WTC11 (cell line): ENCODE measurements around the gene DMTF1. TPM values are rescaled to one million over a fixed set of nuclear protein-coding genes. Genes with fewer than 3 reads are reported as not detected.

ENCODE experiments used
- ATAC-seq: fragments of 200-7000 bp; cut with Tn5 transposase; 2 replicates; pipeline ENCODE4 v1.10.0; 2021; ENCODE audit warnings: mild to moderate bottlenecking, moderate library complexity
- CTCF ChIA-PET: fragments of 300-600 bp; sonication (Branson Sonifier 250); formaldehyde crosslinking; loops from one replicate; lab custom pipeline; 2021; ENCODE audit warnings: antibody characterized with exemption; lab: Charles Lee
- POLR2A ChIA-PET: fragments of 350-600 bp; sonication (Branson Sonifier 250); formaldehyde crosslinking; loops from one replicate; lab custom pipeline; 2021; ENCODE audit warnings: antibody characterized with exemption; lab: Charles Lee
- DNase-seq: peaks from one replicate; pipeline ENCODE4 v3.0.0; 2021; ENCODE audit warnings: low spot score
- H3K27ac Mint-ChIP-seq: 2 replicates; pipeline ENCODE4 v1.8.0; 2021; ENCODE audit warnings: mixed read lengths
- H3K27me3 Mint-ChIP-seq: 2 replicates; pipeline ENCODE4 v1.8.0; 2021; ENCODE audit warnings: low read depth, mild to moderate bottlenecking, moderate library complexity, mixed read lengths
- H3K36me3 Mint-ChIP-seq: 2 replicates; pipeline ENCODE4 v1.8.0; 2021; ENCODE audit warnings: mixed read lengths
- H3K4me1 Mint-ChIP-seq: 2 replicates; pipeline ENCODE4 v1.8.0; 2022; ENCODE audit warnings: mixed read lengths
- H3K4me3 Mint-ChIP-seq: 2 replicates; pipeline ENCODE4 v1.8.0; 2021; ENCODE audit warnings: mild to moderate bottlenecking, moderate library complexity, mixed read lengths
- H3K9me3 Mint-ChIP-seq: 2 replicates; pipeline ENCODE4 v1.8.0; 2021; ENCODE audit warnings: mixed read lengths
- ATF1 ChIP-seq: sonication (generic); formaldehyde crosslinking; IDR thresholded peaks from 2 replicates; pipeline ENCODE4 v1.8.1; 2023; ENCODE audit warnings: mild to moderate bottlenecking, moderate library complexity, missing genetic modification reagents
- E2F1 ChIP-seq: sonication (generic); formaldehyde crosslinking; IDR thresholded peaks from 2 replicates; pipeline ENCODE4 v1.8.0; 2022; ENCODE audit warnings: mild to moderate bottlenecking, missing genetic modification reagents
- FOXP4 ChIP-seq: sonication (generic); formaldehyde crosslinking; IDR thresholded peaks from 2 replicates; pipeline ENCODE4 v1.8.0; 2022; ENCODE audit warnings: mild to moderate bottlenecking, missing genetic modification reagents
- GRHL2 ChIP-seq: fragments of 250-450 bp; sonication (Bioruptor Pico); IDR thresholded peaks from 2 replicates; pipeline ENCODE4 v1.8.0; 2022; ENCODE audit warnings: mild to moderate bottlenecking, moderate library complexity; ENCODE audit not compliant: insufficient replicate concordance, severe bottlenecking
- IRF1 ChIP-seq: sonication (generic); formaldehyde crosslinking; IDR thresholded peaks from 2 replicates; pipeline ENCODE4 v1.8.0; 2023; ENCODE audit warnings: missing genetic modification reagents
- IRF2 ChIP-seq: sonication (generic); formaldehyde crosslinking; IDR thresholded peaks from 2 replicates; pipeline ENCODE4 v1.8.0; 2022; ENCODE audit warnings: low read depth, missing genetic modification reagents, borderline replicate concordance
- MYBL2 ChIP-seq: sonication (generic); formaldehyde crosslinking; IDR thresholded peaks from 2 replicates; pipeline ENCODE4 v1.8.1; 2023; ENCODE audit warnings: mild to moderate bottlenecking, moderate library complexity, missing genetic modification reagents
- NR3C1 ChIP-seq: sonication (generic); formaldehyde crosslinking; conservative IDR thresholded peaks from 2 replicates; pipeline ENCODE4 v1.8.1; 2023; ENCODE audit warnings: low read depth, mild to moderate bottlenecking, missing genetic modification reagents
- PRDM15 ChIP-seq: sonication (generic); formaldehyde crosslinking; IDR thresholded peaks from 2 replicates; pipeline ENCODE4 v1.8.0; 2022; ENCODE audit warnings: missing genetic modification reagents
- PRRX2 ChIP-seq: fragments of 250-450 bp; sonication (Bioruptor Pico); IDR thresholded peaks from 2 replicates; pipeline ENCODE4 v1.8.0; 2021; ENCODE audit warnings: mild to moderate bottlenecking
- RELA ChIP-seq: sonication (generic); formaldehyde crosslinking; IDR thresholded peaks from 2 replicates; pipeline ENCODE4 v1.8.1; 2022; ENCODE audit warnings: missing genetic modification reagents, mild to moderate bottlenecking, borderline replicate concordance
- ZMAT4 ChIP-seq: fragments of 250-450 bp; sonication (Bioruptor Pico); IDR thresholded peaks from 2 replicates; pipeline ENCODE4 v1.9.0; 2021; ENCODE audit warnings: mild to moderate bottlenecking
- ZNF121 ChIP-seq: sonication (generic); formaldehyde crosslinking; IDR thresholded peaks from 2 replicates; pipeline ENCODE4 v1.8.0; 2023; ENCODE audit warnings: missing genetic modification reagents
- ZNF263 ChIP-seq: sonication (generic); formaldehyde crosslinking; IDR thresholded peaks from 2 replicates; pipeline ENCODE4 v1.8.1; 2022; ENCODE audit warnings: low read depth, mild to moderate bottlenecking, moderate library complexity, missing genetic modification reagents
- total RNA-seq: library from RNA; stranded (reverse); gene quantifications from 3 replicates; pipeline ENCODE4 v1.2.3, GENCODE V29; 2021
- TF ChIP-seq, protein P1 (sequence below): sonication (generic); formaldehyde crosslinking; IDR thresholded peaks from 2 replicates; pipeline ENCODE4 v1.8.0; 2022; ENCODE audit warnings: mild to moderate bottlenecking, missing genetic modification reagents

Gene DMTF1
- total RNA-seq, 1 experiment from 2014 or later: 79.3 TPM

DNA sequence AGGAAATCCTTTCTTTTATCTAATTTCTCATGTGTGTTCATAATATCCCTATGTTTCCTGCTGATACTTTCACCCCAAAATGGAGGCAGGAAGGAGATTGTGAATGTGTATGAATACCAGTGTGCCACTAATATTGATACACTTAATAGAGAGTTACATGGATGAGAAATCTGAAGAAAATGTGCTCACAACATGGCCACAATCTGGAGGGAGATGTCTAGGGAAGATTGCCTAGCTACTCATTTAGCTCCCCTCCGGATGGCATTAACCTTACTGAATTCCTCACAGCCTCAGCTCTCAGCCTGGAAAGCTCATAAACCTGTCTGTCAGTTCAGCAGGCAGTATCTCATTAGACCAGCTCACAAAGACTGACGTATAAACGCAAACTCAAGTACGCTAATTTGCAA lies 23.4 kb upstream of the DMTF1 start:
- POLR2A ChIA-PET: interaction anchor here (1.1 kb wide), 1 partner anchor 23 kb away, joined by 6 read pairs; the partner anchor contains the start of gene DMTF1
- peak overlapping the region; percentile 59 for H3K27ac Mint-ChIP-seq
- H3K4me3 Mint-ChIP-seq: peak overlapping the region; percentile 44
- H3K4me1 Mint-ChIP-seq: peaks cover 31% of the 10 kb centered on the region
- CTCF ChIA-PET: interaction anchor here (1.0 to 2.0 kb wide), 4 partner anchors 18 to 202 kb away, joined by 3 to 6 read pairs (median 3); partner anchors contain the start of gene ELAPOR2
- ATAC-seq: peak; percentile 75
- no peaks in the 10 kb centered on the region for H3K27me3 Mint-ChIP-seq
- no peaks in the 10 kb centered on the region for H3K36me3 Mint-ChIP-seq
- H3K9me3 Mint-ChIP-seq: no peaks in the 10 kb centered on the region
- no peak for TF ChIP-seq NR3C1
- TF ChIP-seq MYBL2 (CRISPR knock-in tag): no peak
- no peak for TF ChIP-seq ZNF121
- TF ChIP-seq ZMAT4 (CRISPR knock-in tag): no peak
- TF ChIP-seq, all 79 proteins: peak for 0
- DNase-seq: no peak

DNA sequence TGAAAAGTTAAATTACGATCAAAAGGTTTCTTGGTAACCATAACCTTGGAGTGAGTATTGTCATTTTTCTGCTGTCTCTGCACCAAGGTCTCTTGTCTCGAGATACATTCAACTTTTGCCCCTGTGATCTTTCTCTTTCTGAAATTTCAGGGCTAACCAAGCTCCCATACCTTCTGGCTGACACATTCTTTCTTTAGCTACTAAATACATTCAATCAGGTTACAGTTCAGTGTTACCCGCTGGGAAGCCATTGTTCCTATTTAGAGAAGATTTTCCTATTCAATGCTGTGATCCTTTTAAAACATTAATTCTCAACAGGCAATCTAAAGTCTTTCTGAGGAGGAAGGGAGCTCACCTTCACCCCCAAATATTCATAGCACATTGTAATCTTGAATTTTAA lies 22.9 kb upstream of the DMTF1 start:
- ATAC-seq (peak; percentile 82), DNase-seq (no peak)
- Mint-ChIP-seq H3K27ac (peak overlapping the region; percentile 59), H3K4me3 (peak overlapping the region; percentile 44), H3K36me3 (no peaks in the 10 kb centered on the region), H3K4me1 (peaks cover 31% of the 10 kb centered on the region), H3K27me3 (no peaks in the 10 kb centered on the region), H3K9me3 (no peaks in the 10 kb centered on the region)
- ChIA-PET POLR2A (interaction anchor here (1.1 kb wide), 1 partner anchor 23 kb away, joined by 6 read pairs; the partner anchor contains the start of gene DMTF1), CTCF (interaction anchor here (1.0 to 2.0 kb wide), 3 partner anchors 18 to 70 kb away, joined by 3 to 6 read pairs (median 3); partner anchors contain the start of gene ELAPOR2)
- TF ChIP-seq IRF1 (no peak), GRHL2 (CRISPR knock-in tag) (no peak), ZNF263 (no peak), PRRX2 (no peak), FOXP4 (no peak), RELA (CRISPR knock-in tag) (no peak), PRDM15 (CRISPR knock-in tag) (no peak), E2F1 (CRISPR knock-in tag) (no peak), ATF1 (CRISPR knock-in tag) (no peak), IRF2 (CRISPR knock-in tag) (no peak)
- TF ChIP-seq, protein P1, sequence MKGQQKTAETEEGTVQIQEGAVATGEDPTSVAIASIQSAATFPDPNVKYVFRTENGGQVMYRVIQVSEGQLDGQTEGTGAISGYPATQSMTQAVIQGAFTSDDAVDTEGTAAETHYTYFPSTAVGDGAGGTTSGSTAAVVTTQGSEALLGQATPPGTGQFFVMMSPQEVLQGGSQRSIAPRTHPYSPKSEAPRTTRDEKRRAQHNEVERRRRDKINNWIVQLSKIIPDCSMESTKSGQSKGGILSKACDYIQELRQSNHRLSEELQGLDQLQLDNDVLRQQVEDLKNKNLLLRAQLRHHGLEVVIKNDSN: no peak
